ENCODE measurements around the gene HIVEP3.
A peak's percentile ranks its signal among the peaks of the same experiment; 100 is the strongest.

HIVEP3 gene

GRCh38 chr1:41754540-41754939, 164.2 kb downstream of the HIVEP3 start:
- ATAC-seq (replicated peaks) (no peak), DNase-seq (no peak)
- Mint-ChIP-seq H3K4me1 (peaks cover 47 to 65% of the 10 kb centered on the region in 2 donors), H3K36me3 (peaks cover 0 to 3% of the 10 kb centered on the region in 2 donors), H3K9me3 (no peaks in the 10 kb centered on the region), H3K4me3 (no peak overlapping the region), H3K27me3 (no peaks in the 10 kb centered on the region), H3K27ac (peak overlapping the region; percentile 37)

- Mint-ChIP-seq H3K4me3 (peak overlapping the region in 1 of 2 donors; percentile 41), H3K4me1 (peaks cover 56 to 79% of the 10 kb centered on the region in 2 donors), H3K27ac (peak overlapping the region; percentile 93), H3K9me3 (no peaks in the 10 kb centered on the region), H3K27me3 (no peaks in the 10 kb centered on the region), H3K36me3 (peaks cover 0 to 3% of the 10 kb centered on the region in 2 donors)
- no peak for ATAC-seq (replicated peaks)
- no peak for DNase-seq
Observed at GRCh38 chr1:41752514-41753170, 166.1 kb downstream of the HIVEP3 start.

DNA sequence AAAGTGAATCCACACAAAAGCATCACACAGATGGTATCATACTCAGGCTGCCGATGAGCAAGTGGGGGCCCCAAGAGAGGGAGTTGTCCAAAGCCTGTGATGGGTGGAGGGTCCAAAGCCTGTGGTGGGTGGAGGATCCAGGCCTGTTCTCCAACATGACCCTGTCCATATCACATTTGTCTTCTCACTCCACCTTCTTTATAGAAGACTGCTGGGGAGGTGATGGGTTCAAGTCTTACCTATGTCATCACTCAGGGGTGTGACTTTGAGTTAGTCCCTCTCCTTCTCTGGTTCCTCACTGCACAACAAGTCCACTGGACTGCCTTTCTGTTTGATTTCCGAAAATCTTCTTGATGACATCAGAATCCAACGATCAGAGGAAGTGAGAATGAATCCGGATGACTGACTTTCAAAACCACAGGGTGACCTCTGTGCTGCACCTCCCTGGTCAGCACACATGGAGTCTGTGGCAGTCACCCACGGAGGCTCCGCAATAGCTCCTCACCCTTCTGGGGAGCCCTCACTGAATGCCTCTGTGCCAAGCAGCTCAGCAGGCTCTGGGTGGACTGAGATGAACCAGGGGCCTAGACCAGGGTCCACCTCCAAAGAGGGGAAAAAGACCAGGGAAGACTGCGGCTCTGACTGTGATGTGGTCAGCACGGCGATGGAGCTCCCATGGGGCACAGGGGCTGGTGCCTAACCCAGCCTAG, 166.8 kb downstream of the HIVEP3 start:
- Mint-ChIP-seq H3K27ac (peak overlapping the region; percentile 93), H3K27me3 (no peaks in the 10 kb centered on the region), H3K4me3 (peak overlapping the region; percentile 61 to 71), H3K4me1 (peaks cover 59 to 84% of the 10 kb centered on the region in 2 donors), H3K9me3 (no peaks in the 10 kb centered on the region), H3K36me3 (peaks cover 0 to 3% of the 10 kb centered on the region in 2 donors)
- peak; percentile 63 for DNase-seq
- ATAC-seq (replicated peaks), result peak; percentile 65 to 67

- Mint-ChIP-seq H3K4me1 (peaks cover 75 to 97% of the 10 kb centered on the region in 2 donors), H3K4me3 (peak overlapping the region; percentile 2 to 46), H3K27me3 (no peaks in the 10 kb centered on the region), H3K36me3 (peaks cover 0 to 3% of the 10 kb centered on the region in 2 donors), H3K27ac (peak overlapping the region; percentile 93), H3K9me3 (no peaks in the 10 kb centered on the region)
- DNase-seq, result no peak
- peak; percentile 20 to 28 for ATAC-seq (replicated peaks)
Observed at GRCh38 chr1:41749991-41750745, 168.6 kb downstream of the HIVEP3 start.

GRCh38 chr1:41745022-41745421, 173.7 kb downstream of the HIVEP3 start:
- peak overlapping the region; percentile 76 for H3K27ac Mint-ChIP-seq
- H3K36me3 Mint-ChIP-seq, result no peaks in the 10 kb centered on the region
- no peaks in the 10 kb centered on the region for H3K27me3 Mint-ChIP-seq
- peak overlapping the region; percentile 26 to 41 for H3K4me3 Mint-ChIP-seq
- ATAC-seq (replicated peaks) (peak; percentile 76 to 83), DNase-seq (peak; percentile 75)
- H3K9me3 Mint-ChIP-seq, result no peaks in the 10 kb centered on the region
- peaks cover 81 to 98% of the 10 kb centered on the region in 2 donors for H3K4me1 Mint-ChIP-seq

GRCh38 chr1:41743366-41743765, 175.4 kb downstream of the HIVEP3 start:
- ATAC-seq (replicated peaks) (no peak), DNase-seq (no peak)
- H3K9me3 Mint-ChIP-seq, result no peaks in the 10 kb centered on the region
- H3K36me3 Mint-ChIP-seq, result no peaks in the 10 kb centered on the region
- peaks cover 82 to 95% of the 10 kb centered on the region in 2 donors for H3K4me1 Mint-ChIP-seq
- H3K4me3 Mint-ChIP-seq, result no peak overlapping the region
- no peaks in the 10 kb centered on the region for H3K27me3 Mint-ChIP-seq
- H3K27ac Mint-ChIP-seq, result peak overlapping the region; percentile 76

DNA sequence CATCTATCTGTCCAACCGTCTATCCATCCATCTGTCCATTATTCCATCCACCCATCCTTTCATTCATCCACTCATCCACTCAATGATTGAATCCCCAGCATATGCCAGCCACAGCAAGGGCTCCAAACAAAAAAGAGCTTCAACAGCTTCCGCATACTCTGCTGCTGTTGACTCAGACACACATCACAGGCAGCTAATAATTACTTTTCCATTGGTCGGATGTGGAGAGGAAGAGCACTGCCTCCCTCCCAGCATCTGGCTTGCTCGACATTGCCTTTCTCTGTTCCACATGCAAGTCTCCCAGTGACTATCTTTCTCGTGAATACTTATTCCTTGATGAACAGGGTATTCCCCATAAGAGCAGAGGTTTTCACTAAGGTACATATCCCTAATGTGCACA, 176.5 kb downstream of the HIVEP3 start:
- no peak for ATAC-seq (replicated peaks)
- H3K27ac Mint-ChIP-seq, result no peak overlapping the region
- H3K4me3 Mint-ChIP-seq, result peak overlapping the region in 1 of 2 donors; percentile 4
- no peaks in the 10 kb centered on the region for H3K36me3 Mint-ChIP-seq
- DNase-seq, result no peak
- no peaks in the 10 kb centered on the region for H3K9me3 Mint-ChIP-seq
- H3K4me1 Mint-ChIP-seq, result peaks cover 88 to 97% of the 10 kb centered on the region in 2 donors
- H3K27me3 Mint-ChIP-seq, result no peaks in the 10 kb centered on the region

DNA sequence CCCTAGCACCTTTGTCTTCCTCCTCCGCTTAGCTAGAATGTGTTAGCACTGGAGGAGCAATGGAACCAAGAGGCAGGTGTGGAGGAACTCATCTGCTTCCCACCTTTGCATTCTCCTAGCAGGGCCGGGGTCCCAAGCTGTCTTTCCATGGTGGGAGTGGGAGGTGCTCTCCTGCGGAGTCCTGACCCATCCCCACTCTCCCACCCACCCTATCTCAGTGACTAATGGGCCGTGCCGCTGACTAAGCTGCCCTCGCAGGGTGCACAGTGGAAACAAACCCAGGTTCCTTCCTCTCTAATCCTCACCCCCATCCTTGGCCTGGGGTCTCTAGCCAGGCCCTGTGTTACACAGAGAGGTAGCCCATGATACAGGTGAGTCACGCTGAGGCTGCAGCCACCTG, 177.5 kb downstream of the HIVEP3 start:
- peaks cover 87 to 97% of the 10 kb centered on the region in 2 donors for H3K4me1 Mint-ChIP-seq
- H3K27ac Mint-ChIP-seq, result peak overlapping the region; percentile 97
- H3K9me3 Mint-ChIP-seq, result no peaks in the 10 kb centered on the region
- DNase-seq (no peak), ATAC-seq (replicated peaks) (no peak)
- no peaks in the 10 kb centered on the region for H3K36me3 Mint-ChIP-seq
- H3K4me3 Mint-ChIP-seq, result no peak overlapping the region
- H3K27me3 Mint-ChIP-seq, result no peaks in the 10 kb centered on the region

- H3K27ac Mint-ChIP-seq, result peak overlapping the region; percentile 97
- H3K27me3 Mint-ChIP-seq, result no peaks in the 10 kb centered on the region
- ATAC-seq (replicated peaks), result peak; percentile 5 to 6
- H3K9me3 Mint-ChIP-seq, result no peaks in the 10 kb centered on the region
- H3K4me1 Mint-ChIP-seq, result peaks cover 86 to 97% of the 10 kb centered on the region in 2 donors
- H3K4me3 Mint-ChIP-seq, result no peak overlapping the region
- no peaks in the 10 kb centered on the region for H3K36me3 Mint-ChIP-seq
- no peak for DNase-seq
Observed at GRCh38 chr1:41740630-41741239, 178.0 kb downstream of the HIVEP3 start.

DNA sequence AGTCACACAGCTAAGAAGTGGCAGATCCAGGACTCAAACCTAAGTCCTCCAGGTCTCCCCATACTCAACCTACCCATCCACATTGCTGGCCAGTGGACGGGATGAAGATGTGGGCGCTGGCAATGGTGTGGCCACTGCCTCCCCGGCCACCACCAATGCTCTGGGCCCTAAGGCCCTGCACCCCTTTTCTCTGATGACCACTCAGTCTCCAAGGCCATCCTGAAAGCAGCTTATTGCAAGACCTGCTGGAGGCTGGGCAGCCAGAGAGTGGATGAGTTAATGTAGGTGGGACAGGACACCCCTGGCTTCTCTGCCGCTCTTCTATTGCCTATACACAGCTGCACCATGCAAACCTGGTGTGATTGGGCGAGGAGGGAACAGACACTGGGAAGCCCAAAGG, 178.7 kb downstream of the HIVEP3 start:
- Mint-ChIP-seq H3K4me1 (peaks cover 85 to 97% of the 10 kb centered on the region in 2 donors), H3K9me3 (no peaks in the 10 kb centered on the region), H3K36me3 (no peaks in the 10 kb centered on the region), H3K27me3 (no peaks in the 10 kb centered on the region), H3K27ac (peak overlapping the region; percentile 97), H3K4me3 (peak overlapping the region in 1 of 2 donors; percentile 74)
- DNase-seq (no peak), ATAC-seq (replicated peaks) (no peak)

GRCh38 chr1:41739061-41739955, 179.4 kb downstream of the HIVEP3 start:
- ATAC-seq (replicated peaks) (peak; percentile 77 to 81), DNase-seq (peak; percentile 91)
- H3K4me1 Mint-ChIP-seq, result peaks cover 82 to 97% of the 10 kb centered on the region in 2 donors
- H3K27me3 Mint-ChIP-seq, result no peaks in the 10 kb centered on the region
- H3K27ac Mint-ChIP-seq, result peak overlapping the region; percentile 97
- no peaks in the 10 kb centered on the region for H3K36me3 Mint-ChIP-seq
- H3K9me3 Mint-ChIP-seq, result no peaks in the 10 kb centered on the region
- H3K4me3 Mint-ChIP-seq, result peak overlapping the region; percentile 74 to 76

DNA sequence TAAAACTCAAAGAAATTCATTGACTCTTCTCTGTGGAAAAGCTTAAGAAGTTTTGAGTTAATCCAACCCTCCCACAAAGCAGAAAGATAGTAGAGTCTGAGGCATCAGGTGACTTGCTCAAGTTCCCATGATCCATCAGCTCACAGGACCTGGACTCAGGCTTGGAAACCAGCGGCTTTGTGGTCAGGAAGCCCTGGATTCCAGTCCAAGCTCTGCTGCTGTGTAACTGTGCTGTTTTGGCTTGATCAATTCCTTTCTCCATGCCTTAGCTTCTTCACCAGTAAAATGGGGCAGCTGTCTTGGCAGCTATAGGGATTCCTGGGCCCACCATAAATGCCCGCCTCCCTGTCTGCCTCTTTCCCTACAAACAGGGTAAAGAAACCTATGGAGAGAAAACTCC, 180.2 kb downstream of the HIVEP3 start:
- peaks cover 81 to 97% of the 10 kb centered on the region in 2 donors for H3K4me1 Mint-ChIP-seq
- H3K36me3 Mint-ChIP-seq, result no peaks in the 10 kb centered on the region
- ATAC-seq (replicated peaks) (no peak), DNase-seq (no peak)
- H3K9me3 Mint-ChIP-seq, result no peaks in the 10 kb centered on the region
- peak overlapping the region in 1 of 2 donors; percentile 74 for H3K4me3 Mint-ChIP-seq
- peak overlapping the region; percentile 97 for H3K27ac Mint-ChIP-seq
- H3K27me3 Mint-ChIP-seq, result no peaks in the 10 kb centered on the region

- Mint-ChIP-seq H3K27ac (peak overlapping the region; percentile 97), H3K4me3 (peak overlapping the region; percentile 9 to 10), H3K36me3 (no peaks in the 10 kb centered on the region), H3K9me3 (no peaks in the 10 kb centered on the region), H3K27me3 (no peaks in the 10 kb centered on the region), H3K4me1 (peaks cover 77 to 97% of the 10 kb centered on the region in 2 donors)
- ATAC-seq (replicated peaks) (no peak), DNase-seq (no peak)
Observed at GRCh38 chr1:41738006-41738405, 180.7 kb downstream of the HIVEP3 start.

All from stimulated activated naive B cell treated with anti-CD40 and anti-IgM and Interleukin-4, amounts not matched to agents 10 μg/mL and 1 μg/mL and 100 μg/mL, for 72 hours (primary cell).